NCI-H2029 (cell line): ENCODE results near the gene PCBP4.
"Not testable (repeated sequence)": the region's sequence is repeated elsewhere in the genome, so short reads cannot be mapped to it uniquely, and the experiment has no call there.

ENCODE experiments used
- DNase-seq: peaks from one replicate; lab custom pipeline; 2025; lab: John Stamatoyannopoulos, UW

The PCBP4 gene

GRCh38 chr3:51994530-51994929, 27.3 kb upstream of the PCBP4 start:
- no peak for DNase-seq

GRCh38 chr3:51993657-51994056, 26.4 kb upstream of the PCBP4 start:
- DNase-seq, result not testable (repeated sequence)

- DNase-seq, result no peak
Measured at GRCh38 chr3:51992017-51992682, 24.9 kb upstream of the PCBP4 start.

GRCh38 chr3:51990501-51990971, 23.3 kb upstream of the PCBP4 start:
- DNase-seq, result not testable (repeated sequence)

GRCh38 chr3:51988286-51989146, 21.3 kb upstream of the PCBP4 start:
- DNase-seq, result no peak

- DNase-seq, result no peak
Measured at GRCh38 chr3:51987568-51987967, 20.3 kb upstream of the PCBP4 start.

- DNase-seq, result no peak
Measured at GRCh38 chr3:51986010-51986947, 19.0 kb upstream of the PCBP4 start.

- DNase-seq, result no peak
Measured at GRCh38 chr3:51985063-51985462, 17.8 kb upstream of the PCBP4 start.

GRCh38 chr3:51984269-51984647, 17.0 kb upstream of the PCBP4 start:
- no peak for DNase-seq

GRCh38 chr3:51983578-51984268, 16.5 kb upstream of the PCBP4 start:
- DNase-seq, result no peak

GRCh38 chr3:51982838-51983577, 15.8 kb upstream of the PCBP4 start, which contains the start of gene ACY1:
Gene ACY1 (plus strand): TSS chr3:51983535. CDS start chr3:51984065, 530 bp downstream.
- DNase-seq, result peak; percentile 46

GRCh38 chr3:51982352-51982837, 15.1 kb upstream of the PCBP4 start:
- no peak for DNase-seq

GRCh38 chr3:51980253-51980652, 13.0 kb upstream of the PCBP4 start:
- no peak for DNase-seq

GRCh38 chr3:51978143-51978502, 10.9 kb upstream of the PCBP4 start:
- DNase-seq, result no peak

- no peak for DNase-seq
Measured at GRCh38 chr3:51977446-51978142, 10.3 kb upstream of the PCBP4 start.

- no peak for DNase-seq
Measured at GRCh38 chr3:51975852-51976549, 8.7 kb upstream of the PCBP4 start.

GRCh38 chr3:51974963-51975851, 8.0 kb upstream of the PCBP4 start, which contains the start of gene ABHD14A:
Gene ABHD14A (plus strand): TSS chr3:51975064. CDS start chr3:51975136, 72 bp downstream.
- peak; percentile 25 for DNase-seq

GRCh38 chr3:51974277-51974962, 7.2 kb upstream of the PCBP4 start:
- DNase-seq, result no peak
